ENCODE measurements around the gene TRIM33. TPM values are rescaled to one million over a fixed set of nuclear protein-coding genes. Genes with fewer than 3 reads are reported as not detected.

TRIM33 gene
- total and polyA plus RNA-seq, 4 donors, result 9.5 to 102 (median 18.8) TPM

GRCh38 chr1:114350731-114351445 is 160.1 kb downstream of the TRIM33 start:
- Histone ChIP-seq H3K27me3 (ENCODE audit: control insufficient read depth in 3 of 3, insufficient read depth in 3 of 3, low read length in 2 of 3) (no peaks in the 10 kb centered on the region), H3K36me3 (ENCODE audit: control insufficient read depth in 4 of 4, insufficient read depth in 4 of 4, low read length in 4 of 4) (no peaks in the 10 kb centered on the region), H3K4me3 (no peak overlapping the region), H3K27ac (ENCODE audit: low read depth in 1 of 2, low read length in 1 of 2) (no peak overlapping the region), H3K9ac (ENCODE audit: insufficient read depth in 1 of 2, low read length in 2 of 2) (no peak overlapping the region), H3K4me1 (ENCODE audit: control insufficient read depth in 5 of 5, insufficient read depth in 5 of 5, low read length in 5 of 5) (peaks cover 0 to 26% (median 0%) of the 10 kb centered on the region in 5 donors), H3K9me3 (ENCODE audit: control insufficient read depth in 4 of 4, insufficient read depth in 3 of 4, low read length in 3 of 4) (no peaks in the 10 kb centered on the region)
- no peak for ATAC-seq (ENCODE audit: insufficient read depth, low FRiP score)
- WGBS, 2 donors, result 94% methylated on average over 10 of the region's 10 CpGs
- no peak for DNase-seq
- no peak for TF ChIP-seq CTCF (IDR thresholded peaks at IDR 0.05; ENCODE audit: control extremely low read depth, extremely low read depth)

- no peak for TF ChIP-seq CTCF (IDR thresholded peaks at IDR 0.05; ENCODE audit: control extremely low read depth, extremely low read depth)
- WGBS, 2 donors, result 85 to 90% methylated on average over 14 of the region's 14 CpGs
- H3K27me3 ChIP-seq (ENCODE audit: control insufficient read depth in 3 of 3, insufficient read depth in 3 of 3, low read length in 2 of 3), result no peaks in the 10 kb centered on the region
- DNase-seq, result no peak
- no peak overlapping the region for H3K4me3 ChIP-seq
- no peak for ATAC-seq (ENCODE audit: insufficient read depth, low FRiP score)
- no peak overlapping the region for H3K27ac ChIP-seq (ENCODE audit: low read depth in 1 of 2, low read length in 1 of 2)
- peaks cover 0 to 31% (median 0%) of the 10 kb centered on the region in 5 donors for H3K4me1 ChIP-seq (ENCODE audit: control insufficient read depth in 5 of 5, insufficient read depth in 5 of 5, low read length in 5 of 5)
- H3K9me3 ChIP-seq (ENCODE audit: control insufficient read depth in 4 of 4, insufficient read depth in 3 of 4, low read length in 3 of 4), result no peaks in the 10 kb centered on the region
- no peaks in the 10 kb centered on the region for H3K36me3 ChIP-seq (ENCODE audit: control insufficient read depth in 4 of 4, insufficient read depth in 4 of 4, low read length in 4 of 4)
- H3K9ac ChIP-seq (ENCODE audit: insufficient read depth in 1 of 2, low read length in 2 of 2), result no peak overlapping the region
Observed at GRCh38 chr1:114349891-114350605, 161.0 kb downstream of the TRIM33 start.

GRCh38 chr1:114347431-114348209 is 163.4 kb downstream of the TRIM33 start:
- no peaks in the 10 kb centered on the region for H3K36me3 ChIP-seq (ENCODE audit: control insufficient read depth in 4 of 4, insufficient read depth in 4 of 4, low read length in 4 of 4)
- 91 to 92% methylated on average over 9 of the region's 9 CpGs for WGBS, 2 donors
- no peak for TF ChIP-seq CTCF (IDR thresholded peaks at IDR 0.05; ENCODE audit: control extremely low read depth, extremely low read depth)
- no peak for DNase-seq
- H3K27ac ChIP-seq (ENCODE audit: low read depth in 1 of 2, low read length in 1 of 2), result no peak overlapping the region
- H3K4me3 ChIP-seq, result no peak overlapping the region
- no peak for ATAC-seq (ENCODE audit: insufficient read depth, low FRiP score)
- no peaks in the 10 kb centered on the region for H3K27me3 ChIP-seq (ENCODE audit: control insufficient read depth in 3 of 3, insufficient read depth in 3 of 3, low read length in 2 of 3)
- H3K4me1 ChIP-seq (ENCODE audit: control insufficient read depth in 5 of 5, insufficient read depth in 5 of 5, low read length in 5 of 5), result peaks cover 0 to 19% (median 0%) of the 10 kb centered on the region in 5 donors
- H3K9me3 ChIP-seq (ENCODE audit: control insufficient read depth in 4 of 4, insufficient read depth in 3 of 4, low read length in 3 of 4), result no peaks in the 10 kb centered on the region
- H3K9ac ChIP-seq (ENCODE audit: insufficient read depth in 1 of 2, low read length in 2 of 2), result no peak overlapping the region

Measured in lung (tissue), 12 donors.